Neural cell (in vitro differentiated cells): ENCODE results near the gene EIF2S2. TPM values are rescaled to one million over a fixed set of nuclear protein-coding genes. Genes with fewer than 3 reads are reported as not detected.

ENCODE experiments used
- H2AFZ ChIP-seq: fragments of 200-600, 300-800 bp; sonication (generic), shearing (Covaris generic); 2 replicates; pipeline ENCODE4 v1.6.0; 2014; ENCODE audit warnings: low read depth, mild to moderate bottlenecking, antibody characterized with exemption, low read length, moderate library complexity
- H3F3A ChIP-seq: fragments of 200-600 bp; shearing (Covaris generic); 2 replicates; pipeline ENCODE4 v1.6.1; 2016; ENCODE audit warnings: mild to moderate bottlenecking, moderate library complexity, mixed read lengths, antibody characterized with exemption, low read length; ENCODE audit not compliant: insufficient read depth, poor library complexity, severe bottlenecking
- H3K27ac ChIP-seq: fragments of 200-600, 300-800 bp; sonication (generic), shearing (Covaris generic); 2 replicates; pipeline ENCODE4 v1.5.1; 2014; ENCODE audit warnings: mild to moderate bottlenecking, low read length, moderate library complexity
- H3K27me3 ChIP-seq: fragments of 300-800, 200-600 bp; sonication (generic), shearing (Covaris generic); 2 replicates; pipeline ENCODE4 v1.6.0; 2014; ENCODE audit warnings: mild to moderate bottlenecking, low read depth, low read length, moderate library complexity; ENCODE audit not compliant: insufficient read depth
- H3K36me3 ChIP-seq: fragments of 300-800, 200-600 bp; sonication (generic), shearing (Covaris generic); 2 replicates; pipeline ENCODE4 v1.5.1; 2014; ENCODE audit warnings: mild to moderate bottlenecking, antibody characterized with exemption, low read length, moderate library complexity; ENCODE audit not compliant: insufficient read depth
- H3K4me2 ChIP-seq: fragments of 300-800, 200-600 bp; sonication (generic), shearing (Covaris generic); 2 replicates; pipeline ENCODE4 v1.6.0; 2014; ENCODE audit warnings: mild to moderate bottlenecking, low read length
- H3K4me3 ChIP-seq: fragments of 300-800, 200-600 bp; sonication (generic), shearing (Covaris generic); 2 replicates; pipeline ENCODE4 v1.5.1; 2014; ENCODE audit warnings: mild to moderate bottlenecking, low read length, moderate library complexity
- H3K79me2 ChIP-seq: fragments of 200-600 bp; shearing (Covaris generic); replicated peaks from 2 replicates; pipeline ENCODE4 v1.6.0; 2014; ENCODE audit warnings: mild to moderate bottlenecking, low read length, moderate library complexity; ENCODE audit not compliant: insufficient read depth
- H3K9ac ChIP-seq: fragments of 300-800, 200-600 bp; sonication (generic), shearing (Covaris generic); 2 replicates; pipeline ENCODE4 v1.6.1; 2016; ENCODE audit warnings: mild to moderate bottlenecking, low read length, mixed read lengths
- H3K9me2 ChIP-seq: fragments of 200-600 bp; shearing (Covaris generic); 2 replicates; pipeline ENCODE4 v1.6.1; 2016; ENCODE audit warnings: mild to moderate bottlenecking, low read length, mixed read lengths; ENCODE audit not compliant: insufficient read depth
- H3K9me3 ChIP-seq: fragments of 200-600, 300-800 bp; sonication (generic), shearing (Covaris generic); 2 replicates; pipeline ENCODE4 v1.6.1; 2016; ENCODE audit warnings: mild to moderate bottlenecking, mixed run types, low read length, moderate library complexity, mixed read lengths
- H4K20me1 ChIP-seq: fragments of 200-600 bp; shearing (Covaris generic); 2 replicates; pipeline ENCODE4 v1.6.1; 2016; ENCODE audit warnings: mild to moderate bottlenecking, mixed run types; ENCODE audit not compliant: insufficient read depth
- EP300 ChIP-seq: fragments of 450-650 bp; conservative IDR thresholded peaks from 2 replicates; pipeline ENCODE4 v1.6.1; 2014; ENCODE audit warnings: antibody characterized with exemption, mild to moderate bottlenecking, moderate library complexity; ENCODE audit not compliant: poor library complexity, severe bottlenecking
- EZH2 ChIP-seq: fragments of 200-600, 300-800 bp; shearing (Covaris generic), sonication (generic); IDR thresholded peaks from 2 replicates; pipeline ENCODE4 v1.6.1; 2014; ENCODE audit warnings: antibody characterized with exemption, low read length, borderline replicate concordance, mild to moderate bottlenecking; ENCODE audit not compliant: insufficient read depth, poor library complexity, severe bottlenecking
- MXI1 ChIP-seq: fragments of 450-650 bp; conservative IDR thresholded peaks from 2 replicates; pipeline ENCODE4 v1.6.1; 2014; ENCODE audit warnings: antibody characterized with exemption, mild to moderate bottlenecking; ENCODE audit not compliant: poor library complexity, severe bottlenecking
- POLR2AphosphoS5 ChIP-seq: IDR thresholded peaks from 2 replicates; pipeline ENCODE4 v1.6.1; 2012
- RAD21 ChIP-seq: fragments of 450-650 bp; conservative IDR thresholded peaks from 2 replicates; pipeline ENCODE4 v1.6.1; 2014; ENCODE audit warnings: antibody characterized with exemption, mild to moderate bottlenecking, moderate library complexity
- SMC3 ChIP-seq: fragments of 450-650 bp; conservative IDR thresholded peaks from 2 replicates; pipeline ENCODE4 v1.6.1; 2014; ENCODE audit warnings: antibody characterized with exemption, mild to moderate bottlenecking, moderate library complexity; ENCODE audit not compliant: poor library complexity
- TAF1 ChIP-seq: IDR thresholded peaks from 2 replicates; pipeline ENCODE4 v1.6.1; 2012; ENCODE audit warnings: low read depth
- polyA plus RNA-seq: library from polyadenylated mRNA; depleted of rRNA; stranded (reverse); fragments of >200 nt; gene quantifications from 2 replicates; pipeline ENCODE4 v1.2.3, GENCODE V29; 2014
- TF ChIP-seq, protein P1 (sequence below): IDR thresholded peaks from 2 replicates; pipeline ENCODE4 v1.6.1; 2012; ENCODE audit warnings: borderline replicate concordance
- TF ChIP-seq, protein P2 (sequence below): fragments of 450-650 bp; IDR thresholded peaks from 2 replicates; pipeline ENCODE4 v1.5.1; 2014; ENCODE audit warnings: antibody characterized with exemption, mild to moderate bottlenecking, moderate library complexity; ENCODE audit not compliant: poor library complexity, severe bottlenecking

Gene EIF2S2
- polyA plus RNA-seq, 1 donor from 2014 or later: 62.6 TPM

DNA sequence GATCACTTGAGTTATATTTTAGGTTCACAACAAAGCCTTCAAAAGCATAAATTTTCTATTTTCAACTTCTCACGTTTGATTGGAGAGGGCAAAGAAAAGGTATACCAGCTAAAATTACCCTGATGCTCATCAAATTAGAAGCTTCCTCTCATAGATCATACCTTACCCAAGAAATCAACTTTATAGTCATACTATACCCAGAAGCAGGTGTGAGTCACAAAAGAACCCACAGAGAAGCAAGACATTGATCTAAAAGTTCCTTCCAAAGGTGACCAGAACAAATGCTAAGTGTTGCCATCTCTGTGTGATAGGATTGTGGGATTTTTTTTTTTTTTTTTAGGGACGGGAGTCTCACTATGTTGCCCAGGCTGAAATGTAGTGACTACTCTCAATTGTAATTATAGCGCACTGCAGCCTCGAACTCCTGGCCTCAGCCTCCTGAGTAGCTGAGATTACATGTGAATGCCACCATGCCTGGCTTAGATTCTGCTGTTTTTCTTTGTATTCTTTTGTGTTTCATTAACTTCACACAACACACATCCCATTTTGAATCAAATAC is 3.3 kb downstream of the EIF2S2 start:
- Histone ChIP-seq H3K27me3 (no peaks in the 10 kb centered on the region), H2AFZ (no peak overlapping the region), H3K4me3 (no peak overlapping the region), H3K36me3 (peaks cover 14% of the 10 kb centered on the region), H3K9me2 (no peaks in the 10 kb centered on the region), H3K79me2 (peaks cover 58% of the 10 kb centered on the region), H4K20me1 (no peaks in the 10 kb centered on the region), H3F3A (no peaks in the 10 kb centered on the region), H3K9me3 (no peaks in the 10 kb centered on the region), H3K4me2 (no peak overlapping the region), H3K27ac (no peak overlapping the region), H3K9ac (no peak overlapping the region)
- no peak for TF ChIP-seq SMC3
- TF ChIP-seq RAD21: no peak
- no peak for TF ChIP-seq EZH2
- TF ChIP-seq, protein P1, sequence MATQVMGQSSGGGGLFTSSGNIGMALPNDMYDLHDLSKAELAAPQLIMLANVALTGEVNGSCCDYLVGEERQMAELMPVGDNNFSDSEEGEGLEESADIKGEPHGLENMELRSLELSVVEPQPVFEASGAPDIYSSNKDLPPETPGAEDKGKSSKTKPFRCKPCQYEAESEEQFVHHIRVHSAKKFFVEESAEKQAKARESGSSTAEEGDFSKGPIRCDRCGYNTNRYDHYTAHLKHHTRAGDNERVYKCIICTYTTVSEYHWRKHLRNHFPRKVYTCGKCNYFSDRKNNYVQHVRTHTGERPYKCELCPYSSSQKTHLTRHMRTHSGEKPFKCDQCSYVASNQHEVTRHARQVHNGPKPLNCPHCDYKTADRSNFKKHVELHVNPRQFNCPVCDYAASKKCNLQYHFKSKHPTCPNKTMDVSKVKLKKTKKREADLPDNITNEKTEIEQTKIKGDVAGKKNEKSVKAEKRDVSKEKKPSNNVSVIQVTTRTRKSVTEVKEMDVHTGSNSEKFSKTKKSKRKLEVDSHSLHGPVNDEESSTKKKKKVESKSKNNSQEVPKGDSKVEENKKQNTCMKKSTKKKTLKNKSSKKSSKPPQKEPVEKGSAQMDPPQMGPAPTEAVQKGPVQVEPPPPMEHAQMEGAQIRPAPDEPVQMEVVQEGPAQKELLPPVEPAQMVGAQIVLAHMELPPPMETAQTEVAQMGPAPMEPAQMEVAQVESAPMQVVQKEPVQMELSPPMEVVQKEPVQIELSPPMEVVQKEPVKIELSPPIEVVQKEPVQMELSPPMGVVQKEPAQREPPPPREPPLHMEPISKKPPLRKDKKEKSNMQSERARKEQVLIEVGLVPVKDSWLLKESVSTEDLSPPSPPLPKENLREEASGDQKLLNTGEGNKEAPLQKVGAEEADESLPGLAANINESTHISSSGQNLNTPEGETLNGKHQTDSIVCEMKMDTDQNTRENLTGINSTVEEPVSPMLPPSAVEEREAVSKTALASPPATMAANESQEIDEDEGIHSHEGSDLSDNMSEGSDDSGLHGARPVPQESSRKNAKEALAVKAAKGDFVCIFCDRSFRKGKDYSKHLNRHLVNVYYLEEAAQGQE: no peak
- TF ChIP-seq POLR2AphosphoS5: no peak
- no peak for TF ChIP-seq MXI1
- TF ChIP-seq TAF1: no peak

DNA sequence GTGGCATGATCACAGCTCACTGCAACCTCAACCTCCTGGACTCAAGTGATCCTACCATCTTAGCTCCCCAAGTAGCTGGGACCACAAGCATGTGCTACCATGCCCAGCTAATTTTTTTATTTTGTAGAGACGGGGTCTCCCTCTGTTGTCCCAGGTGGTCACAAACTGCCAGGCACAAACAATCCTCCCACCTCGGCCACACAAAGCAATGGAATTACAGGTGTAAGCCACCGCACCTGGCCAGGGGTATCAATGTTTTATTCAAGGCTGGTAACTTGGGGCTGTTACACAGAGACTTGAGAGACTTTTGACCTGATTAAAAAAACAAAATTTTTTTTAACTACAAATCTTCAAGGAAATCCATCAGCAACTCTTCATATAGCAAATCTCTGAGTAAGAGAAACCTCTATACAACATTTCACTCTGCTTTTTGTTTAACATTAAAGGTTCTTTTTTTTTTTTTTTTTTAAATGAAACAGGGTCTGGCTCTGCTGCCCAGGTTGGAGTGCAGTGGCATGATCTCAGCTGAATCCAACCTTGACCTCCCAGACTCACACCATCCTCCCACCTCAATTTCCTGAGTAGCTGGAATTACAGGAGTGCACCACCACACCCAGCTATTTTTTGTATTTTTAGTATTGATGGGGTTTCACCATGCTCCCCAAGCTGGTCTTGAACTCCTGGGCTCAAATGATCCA is 5.9 kb downstream of the EIF2S2 start:
- H3K4me3 ChIP-seq: no peak overlapping the region
- no peak overlapping the region for H3K9ac ChIP-seq
- no peak overlapping the region for H2AFZ ChIP-seq
- H3F3A ChIP-seq: no peaks in the 10 kb centered on the region
- H3K79me2 ChIP-seq: peaks cover 52% of the 10 kb centered on the region
- H3K27ac ChIP-seq: no peak overlapping the region
- H4K20me1 ChIP-seq: no peaks in the 10 kb centered on the region
- TF ChIP-seq, protein P2, sequence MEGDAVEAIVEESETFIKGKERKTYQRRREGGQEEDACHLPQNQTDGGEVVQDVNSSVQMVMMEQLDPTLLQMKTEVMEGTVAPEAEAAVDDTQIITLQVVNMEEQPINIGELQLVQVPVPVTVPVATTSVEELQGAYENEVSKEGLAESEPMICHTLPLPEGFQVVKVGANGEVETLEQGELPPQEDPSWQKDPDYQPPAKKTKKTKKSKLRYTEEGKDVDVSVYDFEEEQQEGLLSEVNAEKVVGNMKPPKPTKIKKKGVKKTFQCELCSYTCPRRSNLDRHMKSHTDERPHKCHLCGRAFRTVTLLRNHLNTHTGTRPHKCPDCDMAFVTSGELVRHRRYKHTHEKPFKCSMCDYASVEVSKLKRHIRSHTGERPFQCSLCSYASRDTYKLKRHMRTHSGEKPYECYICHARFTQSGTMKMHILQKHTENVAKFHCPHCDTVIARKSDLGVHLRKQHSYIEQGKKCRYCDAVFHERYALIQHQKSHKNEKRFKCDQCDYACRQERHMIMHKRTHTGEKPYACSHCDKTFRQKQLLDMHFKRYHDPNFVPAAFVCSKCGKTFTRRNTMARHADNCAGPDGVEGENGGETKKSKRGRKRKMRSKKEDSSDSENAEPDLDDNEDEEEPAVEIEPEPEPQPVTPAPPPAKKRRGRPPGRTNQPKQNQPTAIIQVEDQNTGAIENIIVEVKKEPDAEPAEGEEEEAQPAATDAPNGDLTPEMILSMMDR: no peak
- TF ChIP-seq POLR2AphosphoS5 (no peak), TAF1 (no peak), RAD21 (no peak), EP300 (no peak), MXI1 (no peak)
- peaks cover 21% of the 10 kb centered on the region for H3K36me3 ChIP-seq
- no peak overlapping the region for H3K4me2 ChIP-seq
- H3K9me2 ChIP-seq: no peaks in the 10 kb centered on the region
- no peaks in the 10 kb centered on the region for H3K9me3 ChIP-seq
- H3K27me3 ChIP-seq: no peaks in the 10 kb centered on the region
